ENCODE measurements around the gene CTDSP2. TPM values are rescaled to one million over a fixed set of nuclear protein-coding genes. Genes with fewer than 3 reads are reported as not detected.

Gene CTDSP2
- polyA plus RNA-seq, 1 of the 3 experiments (the other 2 are of a cell fraction): 119 TPM

- TF ChIP-seq ZBTB33 (IDR thresholded peaks at IDR 0.05; ENCODE audit: borderline replicate concordance, low read depth) (no peak), GATA2 (CRISPR knock-in tag; IDR thresholded peaks at IDR 0.05) (no peak), TEAD4 (IDR thresholded peaks at IDR 0.05; ENCODE audit: borderline replicate concordance, insufficient read depth) (0 out of 2 replicates have a peak, but pooled peaks have one; percentile 12), YY1 (IDR thresholded peaks at IDR 0.05; ENCODE audit: low read depth) (no peak), MEF2A (IDR thresholded peaks at IDR 0.05; ENCODE audit: borderline replicate concordance, low read depth) (0 out of 2 replicates have a peak, but pooled peaks have one; percentile 9), POLR2AphosphoS5 (IDR thresholded peaks at IDR 0.05; ENCODE audit: low read depth, low read length) (no peak; the same call in 1 of the 2 replicates), REST (IDR thresholded peaks at IDR 0.05; ENCODE audit: low read depth, low read length) (no peak), NRF1 (IDR thresholded peaks at IDR 0.05; ENCODE audit: low read depth, low read length) (no peak), TCF12 (IDR thresholded peaks at IDR 0.05) (peak; percentile 46; the same call in 1 of the 2 replicates), SIN3A (IDR thresholded peaks at IDR 0.05; ENCODE audit: borderline replicate concordance, low read depth, low read length) (no peak)
Measured at GRCh38 chr12:57793920-57794319, 52.6 kb downstream of the CTDSP2 start (continued).

GRCh38 chr12:57783861-57784260, 62.7 kb downstream of the CTDSP2 start:
- Histone ChIP-seq H4K20me1 (ENCODE audit: insufficient read depth) (no peaks in the 10 kb centered on the region), H3K4me2 (peak overlapping the region; percentile 92; the same call in 1 of the 2 replicates), H3F3A (replicated peaks; ENCODE audit: insufficient read depth) (peaks cover 18% of the 10 kb centered on the region), H3K79me2 (ENCODE audit: insufficient read depth) (peaks cover 36% of the 10 kb centered on the region), H3K9me2 (no peaks in the 10 kb centered on the region), H3K4me3 (ENCODE audit: low read depth in 2 of 2, low read length in 1 of 2) (no peak overlapping the region), H3K27ac (ENCODE audit: low read depth in 2 of 2, low read length in 1 of 2) (no peak overlapping the region), H3K4me1 (ENCODE audit: control insufficient read depth in 1 of 2, insufficient read depth in 2 of 2, low read depth in 1 of 2, low read length in 1 of 2) (peaks cover 0 to 5% of the 10 kb centered on the region in 2 experiments; a peak in 1 of 4 replicates), H3K36me3 (replicated peaks in 1 of 2; ENCODE audit: control insufficient read depth in 1 of 2, insufficient read depth in 2 of 2, low read length in 1 of 2) (peaks cover 24 to 41% of the 10 kb centered on the region in 2 experiments), H3K27me3 (ENCODE audit: insufficient read depth) (no peaks in the 10 kb centered on the region), H2AFZ (ENCODE audit: low read depth) (no peak overlapping the region), H3K9ac (no peak overlapping the region), H3K9me3 (no peaks in the 10 kb centered on the region)
- no peak for DNase-seq
- ChIA-PET POLR2A (no interaction called here), CTCF (interaction anchor here (0.6 to 2.0 kb wide), 7 partner anchors 19 to 122 kb away, joined by 3 to 9 read pairs (median 5); no protein-coding TSS in a partner anchor)
- WGBS (ENCODE audit: low lambda C conversion rate): 76% methylated on average over 11 of the region's 11 CpGs
- TF ChIP-seq PBX3 (IDR thresholded peaks at IDR 0.05): no peak
